Tibial nerve (tissue), 4 donors: ENCODE data around the gene PLEK. TPM values are rescaled to one million over a fixed set of nuclear protein-coding genes. Genes with fewer than 3 reads are reported as not detected.

Source experiments
- DNase-seq, 2 donors: peaks; one replicate each; pipeline ENCODE4 v3.0.0-alpha.2; 2019; ENCODE audit warnings: low spot score in 2 of 2
- H3K27ac ChIP-seq, 4 donors: fragments of 200-600 bp; sonication (generic) in 3 of 4; one replicate each; pipeline ENCODE4 v1.5.1; 2017 to 2019; ENCODE audit warnings: mild to moderate bottlenecking in 1 of 4
- H3K27me3 ChIP-seq, 2 donors: fragments of 200-600 bp; sonication (generic) in 1 of 2; one replicate each; pipeline versions ENCODE4 v1.5.1 to v1.6.0; 2017 to 2019
- H3K36me3 ChIP-seq, 3 donors: fragments of 200-600 bp; sonication (generic); one replicate each; pipeline ENCODE4 v1.5.1; 2018 to 2019
- H3K4me1 ChIP-seq, 4 donors: fragments of 200-600 bp; sonication (generic) in 3 of 4; one replicate each; pipeline ENCODE4 v1.5.1; 2017 to 2019
- H3K4me3 ChIP-seq, 4 donors: fragments of 200-600 bp; sonication (generic) in 3 of 4; one replicate each; pipeline ENCODE4 v1.5.1; 2017 to 2019; ENCODE audit warnings: mild to moderate bottlenecking in 1 of 4, moderate library complexity in 1 of 4
- H3K9me3 ChIP-seq, 4 donors: fragments of 200-600 bp; sonication (generic) in 3 of 4; one replicate each; pipeline ENCODE4 v1.5.1; 2017 to 2019
- CTCF ChIP-seq, 5 experiments: fragments of 200-600 bp in 3 of 5; fragments of 450-650 bp in 2 of 5; sonication (generic) in 3 of 5; IDR thresholded peaks; one replicate each; pipeline ENCODE4 v1.5.1; 2016 to 2019; ENCODE audit warnings: antibody characterized with exemption in 5 of 5, mild to moderate bottlenecking in 3 of 5, moderate library complexity in 2 of 5
- EP300 ChIP-seq, 2 donors: sonication (generic); formaldehyde crosslinking; IDR thresholded peaks; one replicate each; pipeline ENCODE4 v1.6.1; 2017; ENCODE audit warnings: antibody characterized with exemption in 2 of 2, mild to moderate bottlenecking in 1 of 2
- POLR2A ChIP-seq, 2 donors: fragments of 450-650 bp; IDR thresholded peaks; one replicate each; pipeline ENCODE4 v1.6.1; 2017; ENCODE audit warnings: antibody characterized with exemption in 2 of 2, mild to moderate bottlenecking in 2 of 2, moderate library complexity in 2 of 2
- WGBS, 2 donors: methylation state at CpG; one replicate each; pipeline ENCODE4 v1.1.5; 2018; 5-methylcytosine and 5-hydroxymethylcytosine counted together
- total RNA-seq, 4 donors: library from RNA; depleted of rRNA; stranded (reverse); fragments of >200 nt; gene quantifications; one replicate each; pipeline ENCODE4 v1.1.0, GENCODE V29; 2016

The PLEK gene
- total RNA-seq, 4 donors from 2014 or later = 7.8 to 9.8 (median 9.1) TPM

GRCh38 chr2:68333009-68333408, 32.1 kb upstream of the PLEK start:
- TF ChIP-seq EP300 (IDR thresholded peaks at IDR 0.05) = no peak
- TF ChIP-seq POLR2A (IDR thresholded peaks at IDR 0.05) = no peak
- no peak for TF ChIP-seq CTCF (IDR thresholded peaks at IDR 0.05)

GRCh38 chr2:68333931-68334330, 31.2 kb upstream of the PLEK start:
- H3K36me3 ChIP-seq = no peaks in the 10 kb centered on the region
- no peaks in the 10 kb centered on the region for H3K4me1 ChIP-seq
- no peaks in the 10 kb centered on the region for H3K9me3 ChIP-seq
- H3K27ac ChIP-seq = no peak overlapping the region
- peaks cover 0 to 4% of the 10 kb centered on the region in 2 donors for H3K27me3 ChIP-seq
- WGBS, 2 donors = 72 to 74% methylated on average over 3 of the region's 3 CpGs
- DNase-seq = no peak
- TF ChIP-seq POLR2A (IDR thresholded peaks at IDR 0.05) (no peak), EP300 (IDR thresholded peaks at IDR 0.05) (no peak), CTCF (IDR thresholded peaks at IDR 0.05) (no peak)
- H3K4me3 ChIP-seq = no peak overlapping the region

More at GRCh38 chr2:68333009-68333408, 32.1 kb upstream of the PLEK start:
- no peak for DNase-seq
- Histone ChIP-seq H3K27me3 (peaks cover 0 to 9% of the 10 kb centered on the region in 2 donors), H3K4me3 (no peak overlapping the region), H3K36me3 (no peaks in the 10 kb centered on the region), H3K4me1 (no peaks in the 10 kb centered on the region), H3K9me3 (no peaks in the 10 kb centered on the region), H3K27ac (no peak overlapping the region)
- 85 to 89% methylated on average over 8 of the region's 8 CpGs for WGBS, 2 donors

- Histone ChIP-seq H3K4me3 (no peak overlapping the region), H3K9me3 (no peaks in the 10 kb centered on the region), H3K27ac (no peak overlapping the region), H3K36me3 (no peaks in the 10 kb centered on the region), H3K27me3 (peaks cover 0 to 4% of the 10 kb centered on the region in 2 donors), H3K4me1 (no peaks in the 10 kb centered on the region)
- 81 to 92% methylated on average over 1 of the region's 1 CpG for WGBS, 2 donors
- DNase-seq = no peak
- TF ChIP-seq CTCF (IDR thresholded peaks at IDR 0.05) = no peak
- TF ChIP-seq EP300 (IDR thresholded peaks at IDR 0.05) = no peak
- no peak for TF ChIP-seq POLR2A (IDR thresholded peaks at IDR 0.05)
These were observed 28.9 kb upstream of the PLEK start for GRCh38 chr2:68336192-68336591.

GRCh38 chr2:68340226-68341061, 24.6 kb upstream of the PLEK start:
- Histone ChIP-seq H3K4me3 (no peak overlapping the region), H3K27me3 (peaks cover 0 to 8% of the 10 kb centered on the region in 2 donors), H3K27ac (no peak overlapping the region), H3K4me1 (no peaks in the 10 kb centered on the region), H3K9me3 (no peaks in the 10 kb centered on the region), H3K36me3 (no peaks in the 10 kb centered on the region)
- no peak for DNase-seq
- WGBS, 2 donors = 47 to 57% methylated on average over 5 of the region's 5 CpGs
- TF ChIP-seq EP300 (IDR thresholded peaks at IDR 0.05) (no peak), POLR2A (IDR thresholded peaks at IDR 0.05) (no peak), CTCF (IDR thresholded peaks at IDR 0.05) (no peak)

- no peak overlapping the region for H3K27ac ChIP-seq
- no peak for DNase-seq
- no peak for TF ChIP-seq POLR2A (IDR thresholded peaks at IDR 0.05)
- TF ChIP-seq CTCF (IDR thresholded peaks at IDR 0.05) = no peak
- TF ChIP-seq EP300 (IDR thresholded peaks at IDR 0.05) = no peak
- no peaks in the 10 kb centered on the region for H3K36me3 ChIP-seq
- no peaks in the 10 kb centered on the region for H3K4me1 ChIP-seq
- H3K4me3 ChIP-seq = no peak overlapping the region
- H3K27me3 ChIP-seq = peaks cover 0 to 8% of the 10 kb centered on the region in 2 donors
- WGBS, 2 donors = 95 to 98% methylated on average over 3 of the region's 3 CpGs
- H3K9me3 ChIP-seq = no peaks in the 10 kb centered on the region
These were observed 24.1 kb upstream of the PLEK start for GRCh38 chr2:68341062-68341329.
